Neuron (in vitro differentiated cells): ENCODE measurements around the gene RRP9.

ENCODE experiments used
- H2AFZ ChIP-seq: one replicate; pipeline ENCODE4 v1.6.1; 2013; ENCODE audit warnings: low read depth, mild to moderate bottlenecking, inconsistent platforms, low read length, moderate library complexity
- H3K27me3 ChIP-seq: one replicate; pipeline ENCODE4 v1.6.1; 2013; ENCODE audit warnings: low read length; ENCODE audit not compliant: insufficient read depth
- H3K36me3 ChIP-seq: one replicate; pipeline ENCODE4 v1.6.1; 2013; ENCODE audit warnings: low read length; ENCODE audit not compliant: insufficient read depth
- H3K4me1 ChIP-seq: one replicate; pipeline ENCODE4 v1.6.1; 2013; ENCODE audit warnings: low read length; ENCODE audit not compliant: insufficient read depth
- H3K4me3 ChIP-seq: 2 replicates; pipeline ENCODE4 v1.5.1; 2013; ENCODE audit warnings: mild to moderate bottlenecking, low read length, moderate library complexity
- H3K9me3 ChIP-seq: one replicate; pipeline ENCODE4 v1.6.1; 2013; ENCODE audit warnings: low read length

Gene RRP9

GRCh38 chr3:51955893-51956770 lies 14.4 kb upstream of the RRP9 start:
- Histone ChIP-seq H3K36me3 (peaks cover 35% of the 10 kb centered on the region), H2AFZ (no peak overlapping the region), H3K27me3 (no peaks in the 10 kb centered on the region), H3K4me1 (peaks cover 11% of the 10 kb centered on the region), H3K9me3 (no peaks in the 10 kb centered on the region), H3K4me3 (no peak overlapping the region)

- no peak within 1 kb of the TSS for H3K4me3 ChIP-seq
- H2AFZ ChIP-seq = no peak within 1 kb of the TSS
- no peaks in the 10 kb centered on the region for H3K9me3 ChIP-seq
- peaks cover 29% of the 10 kb centered on the region for H3K36me3 ChIP-seq
- H3K27me3 ChIP-seq = no peaks in the 10 kb centered on the region
- H3K4me1 ChIP-seq = peaks cover 11% of the 10 kb centered on the region
Measured at GRCh38 chr3:51955175-51955892, 13.6 kb upstream of the RRP9 start, which contains the start of gene GPR62. Gene GPR62, plus strand, starts transcription at chr3:51955381. Its CDS starts 272 bp downstream, at chr3:51955653.

GRCh38 chr3:51954713-51955112 lies 13.0 kb upstream of the RRP9 start:
- Histone ChIP-seq H3K4me1 (peaks cover 11% of the 10 kb centered on the region), H2AFZ (no peak overlapping the region), H3K36me3 (peaks cover 24% of the 10 kb centered on the region), H3K27me3 (no peaks in the 10 kb centered on the region), H3K4me3 (no peak overlapping the region), H3K9me3 (no peaks in the 10 kb centered on the region)

- no peak overlapping the region for H2AFZ ChIP-seq
- no peaks in the 10 kb centered on the region for H3K9me3 ChIP-seq
- peaks cover 20% of the 10 kb centered on the region for H3K36me3 ChIP-seq
- H3K4me1 ChIP-seq = peaks cover 11% of the 10 kb centered on the region
- no peak overlapping the region for H3K4me3 ChIP-seq
- no peaks in the 10 kb centered on the region for H3K27me3 ChIP-seq
Measured at GRCh38 chr3:51954105-51954504, 12.4 kb upstream of the RRP9 start.

- no peak overlapping the region for H3K4me3 ChIP-seq
- no peaks in the 10 kb centered on the region for H3K9me3 ChIP-seq
- H3K4me1 ChIP-seq = peaks cover 11% of the 10 kb centered on the region
- no peaks in the 10 kb centered on the region for H3K27me3 ChIP-seq
- no peak overlapping the region for H2AFZ ChIP-seq
- peaks cover 14% of the 10 kb centered on the region for H3K36me3 ChIP-seq
Measured at GRCh38 chr3:51953445-51953844, 11.7 kb upstream of the RRP9 start.

- Histone ChIP-seq H3K4me3 (no peak overlapping the region), H3K9me3 (no peaks in the 10 kb centered on the region), H3K36me3 (no peaks in the 10 kb centered on the region), H2AFZ (no peak overlapping the region), H3K27me3 (no peaks in the 10 kb centered on the region), H3K4me1 (peaks cover 11% of the 10 kb centered on the region)
Measured at GRCh38 chr3:51950899-51951298, 9.2 kb upstream of the RRP9 start.

- no peaks in the 10 kb centered on the region for H3K27me3 ChIP-seq
- no peak overlapping the region for H3K4me3 ChIP-seq
- no peaks in the 10 kb centered on the region for H3K9me3 ChIP-seq
- no peak overlapping the region for H2AFZ ChIP-seq
- no peaks in the 10 kb centered on the region for H3K36me3 ChIP-seq
- H3K4me1 ChIP-seq = peaks cover 11% of the 10 kb centered on the region
Measured at GRCh38 chr3:51949121-51949520, 7.4 kb upstream of the RRP9 start.

- Histone ChIP-seq H2AFZ (no peak overlapping the region), H3K9me3 (no peaks in the 10 kb centered on the region), H3K4me3 (no peak overlapping the region), H3K36me3 (no peaks in the 10 kb centered on the region), H3K4me1 (peaks cover 3% of the 10 kb centered on the region), H3K27me3 (no peaks in the 10 kb centered on the region)
Measured at GRCh38 chr3:51948016-51948580, 6.4 kb upstream of the RRP9 start.

GRCh38 chr3:51947215-51947900 lies 5.7 kb upstream of the RRP9 start:
- no peaks in the 10 kb centered on the region for H3K36me3 ChIP-seq
- H3K27me3 ChIP-seq = no peaks in the 10 kb centered on the region
- H3K9me3 ChIP-seq = no peaks in the 10 kb centered on the region
- H3K4me1 ChIP-seq = peaks cover 3% of the 10 kb centered on the region
- H3K4me3 ChIP-seq = no peak overlapping the region
- H2AFZ ChIP-seq = no peak overlapping the region

- Histone ChIP-seq H3K36me3 (no peaks in the 10 kb centered on the region), H3K27me3 (no peaks in the 10 kb centered on the region), H3K9me3 (no peaks in the 10 kb centered on the region), H3K4me3 (no peak overlapping the region), H3K4me1 (peaks cover 5% of the 10 kb centered on the region), H2AFZ (no peak overlapping the region)
Measured at GRCh38 chr3:51946796-51947195, 5.1 kb upstream of the RRP9 start.

GRCh38 chr3:51945926-51946705 lies 4.4 kb upstream of the RRP9 start:
- Histone ChIP-seq H3K36me3 (no peaks in the 10 kb centered on the region), H3K4me3 (no peak overlapping the region), H3K9me3 (no peaks in the 10 kb centered on the region), H2AFZ (no peak overlapping the region), H3K4me1 (peaks cover 7% of the 10 kb centered on the region), H3K27me3 (no peaks in the 10 kb centered on the region)

GRCh38 chr3:51945031-51945840 lies 3.5 kb upstream of the RRP9 start:
- Histone ChIP-seq H3K4me3 (no peak overlapping the region), H3K36me3 (no peaks in the 10 kb centered on the region), H2AFZ (no peak overlapping the region), H3K4me1 (peaks cover 16% of the 10 kb centered on the region), H3K9me3 (no peaks in the 10 kb centered on the region), H3K27me3 (no peaks in the 10 kb centered on the region)
